GM15510 (cell line): Measurements from ENCODE around the gene ALLC.

Source experiments
- POLR2A ChIP-seq: IDR thresholded peaks from 3 replicates; pipeline ENCODE4 v1.6.1; 2011; ENCODE audit warnings: borderline replicate concordance; ENCODE audit not compliant: insufficient read length; ENCODE audit errors: extremely low read depth

ALLC gene

GRCh38 chr2:3703236-3703756 is 45.3 kb downstream of the ALLC start, which contains the start of gene DCDC2C:
Gene DCDC2C (plus strand): TSS chr2:3703575. CDS start chr2:3703752, 177 bp downstream.
- no peak for TF ChIP-seq POLR2A

- TF ChIP-seq POLR2A = no peak
These were observed 45.9 kb downstream of the ALLC start for GRCh38 chr2:3703757-3704355.

- no peak for TF ChIP-seq POLR2A
These were observed 46.7 kb downstream of the ALLC start for GRCh38 chr2:3704692-3705091.

- TF ChIP-seq POLR2A = no peak
These were observed 47.8 kb downstream of the ALLC start for GRCh38 chr2:3705782-3706181.

GRCh38 chr2:3706892-3707291 is 48.9 kb downstream of the ALLC start:
- no peak for TF ChIP-seq POLR2A

DNA sequence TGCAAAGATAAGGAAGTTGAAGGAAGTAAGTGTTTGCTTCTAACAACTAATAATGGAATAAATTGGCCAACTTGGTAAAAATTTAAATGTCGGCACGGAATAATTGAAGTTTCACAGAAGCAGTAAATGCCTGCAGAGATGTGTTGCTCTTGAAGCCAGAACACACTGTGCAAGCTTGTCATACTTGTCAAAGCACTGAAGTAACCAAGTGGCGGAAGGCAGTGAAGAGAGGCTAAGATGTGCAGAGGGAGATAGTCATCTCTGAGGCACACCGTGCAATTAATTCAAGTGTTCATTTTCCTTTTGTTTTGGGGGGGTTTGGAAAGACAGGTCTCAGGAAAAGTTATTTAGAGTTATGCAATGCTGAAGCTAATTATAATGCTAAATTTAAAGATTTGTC is 50.6 kb downstream of the ALLC start:
- TF ChIP-seq POLR2A = no peak

DNA sequence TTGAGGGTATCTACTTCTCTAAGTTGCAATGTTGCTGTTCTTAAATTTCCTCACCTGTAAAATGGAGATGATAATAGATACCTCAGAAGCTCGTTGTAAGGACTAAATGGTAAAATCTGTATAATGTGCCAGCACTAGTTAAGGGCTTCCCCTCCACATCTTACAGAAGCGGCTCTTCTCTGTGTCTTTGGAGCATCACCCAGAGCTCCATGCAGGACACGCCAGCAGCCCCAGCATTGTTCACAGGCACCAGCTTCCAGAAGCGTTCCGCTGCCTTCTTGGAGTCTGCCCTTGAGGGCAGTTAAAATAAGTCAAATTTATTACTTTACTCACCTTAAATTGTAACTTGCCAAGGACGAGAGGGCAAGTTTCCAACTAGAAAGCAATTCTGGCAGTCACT is 51.2 kb downstream of the ALLC start:
- TF ChIP-seq POLR2A = no peak

DNA sequence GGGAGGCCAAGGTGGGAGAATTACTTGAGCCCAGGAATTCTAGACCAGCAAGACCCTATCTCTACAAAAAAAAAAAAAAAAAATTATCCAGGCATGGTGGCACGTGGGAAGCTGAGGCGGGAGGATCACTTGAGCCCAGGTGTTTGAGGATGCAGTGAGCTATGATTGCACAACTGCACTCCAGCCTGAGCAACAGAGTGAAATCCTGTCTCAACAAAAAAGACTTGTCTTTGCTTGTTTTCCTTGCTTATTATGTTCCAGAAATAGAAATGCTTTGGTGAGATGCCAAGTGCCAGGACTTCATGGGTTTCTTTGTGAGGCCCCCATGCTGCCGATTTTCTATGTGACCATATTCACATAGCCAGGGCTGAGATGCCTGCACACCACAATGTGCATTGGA is 54.4 kb downstream of the ALLC start:
- TF ChIP-seq POLR2A = no peak

- no peak for TF ChIP-seq POLR2A
These were observed 55.0 kb downstream of the ALLC start for GRCh38 chr2:3712831-3713503.

DNA sequence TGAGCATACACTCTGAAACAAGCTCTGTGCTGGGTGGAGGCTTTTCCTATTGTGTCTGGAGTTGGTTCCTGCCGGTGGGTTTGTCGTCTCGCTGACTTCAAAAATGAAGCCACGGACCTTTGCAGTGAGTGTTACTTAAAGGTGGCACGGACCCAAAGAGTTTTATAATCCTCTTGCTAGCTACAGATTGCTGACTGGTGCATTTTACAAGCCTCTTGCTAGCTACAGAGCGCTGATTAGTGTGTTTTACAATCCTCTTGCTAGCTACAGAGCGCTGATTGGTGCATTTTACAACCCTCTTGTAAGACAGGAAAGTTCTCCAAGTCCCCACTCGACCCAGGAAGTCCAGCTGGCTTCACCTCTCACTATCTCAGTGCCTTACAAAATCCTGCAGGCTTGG is 60.7 kb downstream of the ALLC start:
- TF ChIP-seq POLR2A = no peak

GRCh38 chr2:3725002-3725401 is 67.0 kb downstream of the ALLC start:
- TF ChIP-seq POLR2A = no peak

DNA sequence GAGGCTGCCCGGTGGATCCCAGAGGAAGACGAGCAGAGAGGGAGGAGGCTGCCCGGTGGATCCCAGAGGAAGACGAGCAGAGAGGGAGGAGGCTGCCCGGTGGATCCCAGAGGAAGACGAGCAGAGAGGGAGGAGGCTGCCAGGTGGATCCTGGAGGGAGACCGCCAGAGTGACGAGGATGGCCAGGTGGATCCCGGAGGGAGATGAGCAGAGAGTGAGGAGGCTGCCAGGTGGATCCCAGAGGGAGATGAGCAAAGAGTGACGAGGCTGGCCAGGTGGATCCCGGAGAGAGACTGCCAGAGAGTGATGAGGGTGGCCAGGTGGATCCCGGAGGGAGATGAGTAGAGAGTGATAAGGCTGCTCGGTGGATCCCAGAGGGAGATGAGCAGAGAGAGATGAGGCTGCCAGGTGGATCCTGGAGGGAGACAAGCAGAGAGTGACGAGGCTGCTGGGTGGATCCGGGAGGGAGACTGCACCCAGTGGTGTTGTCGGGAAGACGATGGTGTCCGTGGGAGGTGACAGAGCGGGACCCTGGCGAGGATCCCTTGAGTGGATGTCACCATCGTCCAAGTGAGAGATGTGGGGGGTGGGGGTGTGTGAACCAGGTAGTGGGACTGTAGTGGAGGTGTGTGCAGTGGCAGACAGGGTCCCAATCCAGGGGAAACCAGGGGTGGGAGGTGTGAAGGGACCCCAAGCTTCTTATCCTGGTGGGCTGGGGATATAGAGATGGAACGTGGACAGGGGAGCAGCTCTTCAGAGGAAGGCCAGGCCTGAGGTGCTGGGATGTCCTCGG is 67.7 kb downstream of the ALLC start:
- TF ChIP-seq POLR2A = no peak

GRCh38 chr2:3726511-3726910 is 68.5 kb downstream of the ALLC start:
- no peak for TF ChIP-seq POLR2A

DNA sequence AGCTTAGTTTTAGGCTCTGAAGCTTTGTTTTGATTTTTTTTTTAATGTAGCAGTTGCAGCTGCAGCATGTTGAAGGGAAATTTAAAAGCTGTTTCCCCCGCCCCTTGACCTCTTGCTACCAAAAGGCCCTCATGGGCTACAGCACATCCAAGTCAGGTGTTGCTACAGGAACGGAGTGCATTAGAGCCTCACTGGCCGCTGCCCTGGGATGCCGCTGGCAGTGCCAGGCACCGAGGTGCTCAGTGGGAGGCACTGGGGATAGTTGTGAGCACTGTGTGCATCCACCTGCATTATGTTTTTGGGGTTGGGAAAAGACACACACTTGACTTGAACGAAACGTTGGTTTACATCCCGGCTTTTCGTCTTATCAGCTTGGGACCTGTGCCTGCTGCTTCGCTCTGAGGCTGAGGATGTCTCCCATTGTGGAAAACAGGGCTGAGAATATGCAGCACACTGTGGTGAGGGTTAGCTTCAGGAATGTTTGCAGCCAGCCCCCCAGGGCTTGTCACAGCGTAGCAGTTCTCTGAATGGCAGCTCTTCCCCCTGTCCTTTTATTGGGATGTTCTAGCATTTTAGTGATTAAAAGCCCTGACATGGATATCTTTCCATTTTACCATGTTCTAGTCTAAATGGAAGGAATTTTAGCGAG is 69.5 kb downstream of the ALLC start:
- TF ChIP-seq POLR2A = no peak
